HT-29 (cell line): Measurements from ENCODE around the gene ADGRF4. TPM values are rescaled to one million over a fixed set of nuclear protein-coding genes. Genes with fewer than 3 reads are reported as not detected.
A peak's percentile ranks its signal among the peaks of the same experiment; 100 is the strongest.

ENCODE experiments used
- DNase-seq: peaks from one replicate; pipeline ENCODE4 v3.0.0-alpha.2; 2015; ENCODE audit warnings: low spot score
- total RNA-seq: library from RNA; depleted of rRNA; stranded (reverse); fragments of >200 nt; shearing (Covaris generic); gene quantifications from 2 replicates; pipeline ENCODE4 v1.2.3, GENCODE V29; 2014

ADGRF4 gene
- total RNA-seq, 1 experiment from 2014 or later = 0.41 TPM

- DNase-seq = no peak
These were observed 17.0 kb upstream of the ADGRF4 start for GRCh38 chr6:47681201-47681990.

GRCh38 chr6:47686411-47686810 is 12.0 kb upstream of the ADGRF4 start:
- no peak for DNase-seq

GRCh38 chr6:47687432-47687831 is 10.9 kb upstream of the ADGRF4 start:
- no peak for DNase-seq

- no peak for DNase-seq
These were observed 8.2 kb upstream of the ADGRF4 start for GRCh38 chr6:47690214-47690613.

- DNase-seq = no peak
These were observed 7.6 kb upstream of the ADGRF4 start for GRCh38 chr6:47690791-47691190.

- DNase-seq = peak; percentile 26
These were observed 455 bp upstream of the ADGRF4 start for GRCh38 chr6:47697925-47698324.

GRCh38 chr6:47700053-47700452 is 1.7 kb downstream of the ADGRF4 start:
- DNase-seq = peak; percentile 20

- no peak for DNase-seq
These were observed 2.2 kb downstream of the ADGRF4 start for GRCh38 chr6:47700596-47700995.

- DNase-seq = peak; percentile 52
These were observed 3.0 kb downstream of the ADGRF4 start for GRCh38 chr6:47701363-47701762.

GRCh38 chr6:47709160-47709559 is 10.8 kb downstream of the ADGRF4 start:
- no peak for DNase-seq

- no peak for DNase-seq
These were observed 11.9 kb downstream of the ADGRF4 start for GRCh38 chr6:47710295-47710694.

- DNase-seq = no peak
These were observed 14.8 kb downstream of the ADGRF4 start for GRCh38 chr6:47713200-47713599.

GRCh38 chr6:47714802-47715201 is 16.4 kb downstream of the ADGRF4 start:
- DNase-seq = no peak

GRCh38 chr6:47715782-47716181 is 17.4 kb downstream of the ADGRF4 start:
- DNase-seq = no peak

- DNase-seq = no peak
These were observed 17.8 kb downstream of the ADGRF4 start for GRCh38 chr6:47716207-47716606.

- DNase-seq = no peak
These were observed 20.2 kb downstream of the ADGRF4 start for GRCh38 chr6:47718571-47718970.

GRCh38 chr6:47721189-47721588 is 22.8 kb downstream of the ADGRF4 start:
- DNase-seq = no peak

- DNase-seq = peak; percentile 37
These were observed 23.8 kb downstream of the ADGRF4 start for GRCh38 chr6:47722194-47722593.

- no peak for DNase-seq
These were observed 25.9 kb downstream of the ADGRF4 start for GRCh38 chr6:47724300-47724699.

- no peak for DNase-seq
These were observed 29.0 kb downstream of the ADGRF4 start for GRCh38 chr6:47727391-47727790.

GRCh38 chr6:47729019-47729418 is 30.6 kb downstream of the ADGRF4 start:
- DNase-seq = peak; percentile 20

- DNase-seq = no peak
These were observed 31.1 kb downstream of the ADGRF4 start for GRCh38 chr6:47729457-47729856.

GRCh38 chr6:47733879-47734558 is 35.6 kb downstream of the ADGRF4 start:
- DNase-seq = peak; percentile 76
